ENCODE measurements around the gene HPS4.

- TF ChIP-seq ZNF274 (IDR thresholded peaks at IDR 0.05; ENCODE audit: low read depth, low read length) (no peak), EZH2 (IDR thresholded peaks at IDR 0.05) (no peak), ZBTB33 (IDR thresholded peaks at IDR 0.05; ENCODE audit: extremely low read depth, insufficient replicate concordance, low read length) (no peak), EGR1 (IDR thresholded peaks at IDR 0.05; ENCODE audit: low read depth) (no peak), POLR2A (IDR thresholded peaks at IDR 0.05; ENCODE audit: borderline replicate concordance, extremely low read depth, insufficient read depth, insufficient read length) (no peak)
These were observed 34.6 kb downstream of the HPS4 start for GRCh38 chr22:26448941-26449340.
